ENCODE measurements around the gene SLFN5.
"Not testable (repeated sequence)": the region's sequence is repeated elsewhere in the genome, so short reads cannot be mapped to it uniquely, and the experiment has no call there.

SLFN5 gene

DNA sequence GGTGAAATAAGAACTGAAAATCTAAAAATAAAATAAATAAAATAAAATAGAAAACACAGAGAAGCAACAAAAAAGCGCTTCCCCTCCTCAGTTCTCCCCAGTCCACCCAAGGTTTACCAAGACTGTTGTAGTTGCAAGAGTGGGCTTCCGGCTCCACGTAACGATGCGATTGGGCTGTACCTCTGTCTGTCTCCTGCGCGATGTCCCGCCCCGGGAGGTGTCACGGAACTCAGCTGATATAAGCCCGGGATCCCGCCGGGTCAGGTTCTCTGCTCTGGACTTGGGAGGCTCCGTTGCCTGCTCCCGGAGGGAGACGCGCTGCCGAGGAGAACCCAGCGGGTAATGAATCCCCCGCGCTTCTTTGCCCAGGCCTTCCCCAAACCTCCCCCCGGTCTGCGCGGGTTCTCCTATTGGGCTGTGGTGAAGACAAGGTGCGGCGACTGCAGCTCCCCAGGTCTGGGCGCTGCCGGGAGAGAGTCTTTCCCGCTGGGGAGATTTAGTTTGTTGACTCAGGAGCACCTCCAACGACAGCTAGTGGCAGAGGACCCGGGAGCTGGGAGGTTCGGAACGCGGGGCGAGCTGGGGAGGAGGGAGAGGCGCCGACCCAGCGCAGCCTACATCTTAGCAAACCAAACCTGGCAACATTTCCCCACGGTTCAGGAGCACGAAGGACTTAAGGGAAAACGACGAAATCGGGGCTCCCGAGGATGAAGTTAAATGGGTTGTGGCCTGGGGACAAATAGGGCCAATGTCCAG lies at the start of gene SLFN5:
TSS of gene SLFN5 (plus strand) at position 268 of the 756 bp plus-strand sequence. CDS start 15,619 bp downstream, outside the sequence.
- peak; percentile 94 for DNase-seq

GRCh38 chr17:35194001-35194400 lies 48.9 kb upstream of the SLFN5 start, which contains the start of gene SLC35G3:
Gene SLC35G3, minus strand, starts transcription at chr17:35194393. Its CDS starts 86 bp downstream, at chr17:35194307.
- not testable (repeated sequence) for DNase-seq

DNA sequence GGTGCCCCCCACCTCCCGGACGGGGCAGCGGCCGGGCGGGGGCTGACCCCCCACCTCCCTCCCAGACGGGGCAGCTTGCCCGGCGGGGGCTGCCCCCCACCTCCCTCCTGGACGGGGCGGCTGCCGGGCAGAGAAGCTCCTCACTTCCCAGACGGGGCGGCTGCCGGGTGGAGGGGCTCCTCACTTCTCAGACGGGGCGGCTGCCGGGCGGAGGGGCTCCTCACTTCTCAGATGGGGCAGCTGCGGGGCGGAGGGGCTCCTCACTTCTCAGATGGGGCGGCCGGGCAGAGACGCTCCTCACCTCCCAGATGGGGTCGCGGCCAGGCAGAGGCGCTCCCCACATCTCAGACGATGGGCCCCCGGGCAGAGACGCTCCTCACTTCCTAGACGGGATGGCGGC lies 47.8 kb upstream of the SLFN5 start:
- not testable (repeated sequence) for DNase-seq

DNA sequence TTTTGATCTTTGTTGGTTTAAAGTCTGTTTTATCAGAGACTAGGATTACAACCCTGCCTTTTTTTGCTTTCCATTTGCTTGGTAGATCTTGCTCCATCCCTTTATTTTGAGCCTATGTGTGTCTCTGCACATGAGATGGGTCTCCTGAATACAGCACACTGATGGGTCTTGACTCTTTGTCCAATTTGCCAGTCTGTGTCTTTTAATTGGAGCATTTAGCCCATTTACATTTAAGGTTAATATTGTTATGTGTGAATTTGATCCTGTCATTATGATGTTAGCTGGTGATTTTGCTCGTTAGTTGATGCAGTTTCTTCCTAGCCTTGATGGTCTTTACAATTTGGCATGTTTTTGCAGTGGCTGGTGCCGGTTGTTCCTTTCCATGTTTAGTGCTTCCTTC lies 40.3 kb upstream of the SLFN5 start:
- DNase-seq, result not testable (repeated sequence)

DNA sequence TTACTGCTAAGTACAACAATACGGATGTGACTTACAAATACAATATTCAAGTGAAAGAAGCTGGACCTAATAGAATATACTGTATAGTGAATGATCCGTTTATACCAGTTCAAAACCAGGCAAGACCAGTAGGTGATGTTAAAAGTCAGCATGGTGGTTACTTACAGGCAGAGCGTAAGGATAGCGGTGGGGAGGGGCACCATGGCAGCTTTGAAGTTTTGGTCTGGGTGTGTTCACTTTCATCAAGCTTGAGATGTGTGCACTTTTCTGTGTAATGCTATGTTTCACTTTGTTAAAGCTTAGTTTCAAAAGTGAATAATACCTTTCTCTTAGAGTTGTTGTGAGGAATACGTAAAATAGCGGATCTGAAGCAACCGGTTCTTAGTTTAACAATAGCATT lies 32.1 kb upstream of the SLFN5 start:
- no peak for DNase-seq

DNA sequence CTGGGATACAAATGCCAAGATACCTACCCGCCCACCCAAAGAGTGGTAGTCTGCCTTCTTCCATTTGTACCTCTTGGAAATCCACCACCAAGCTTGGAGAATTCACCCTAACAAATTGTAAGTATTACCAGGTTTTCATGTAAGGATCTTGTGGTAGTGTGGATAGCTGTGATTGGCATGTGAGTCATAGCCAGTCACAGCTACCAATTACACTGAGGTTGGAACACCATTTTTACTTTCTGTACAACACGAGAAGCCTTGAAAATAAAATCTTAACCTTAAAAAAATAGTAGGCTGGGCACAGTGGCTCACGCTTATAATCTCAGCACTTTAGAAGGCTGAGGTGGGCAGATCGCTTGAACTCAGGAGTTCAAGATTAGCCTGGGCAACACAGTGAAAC lies 30.2 kb upstream of the SLFN5 start:
- no peak for DNase-seq

GRCh38 chr17:35213412-35213940 lies 29.4 kb upstream of the SLFN5 start:
- DNase-seq, result no peak

- DNase-seq, result no peak
Measured at GRCh38 chr17:35214192-35214591, 28.7 kb upstream of the SLFN5 start.

- DNase-seq, result no peak
Measured at GRCh38 chr17:35214631-35215273, 28.1 kb upstream of the SLFN5 start.

DNA sequence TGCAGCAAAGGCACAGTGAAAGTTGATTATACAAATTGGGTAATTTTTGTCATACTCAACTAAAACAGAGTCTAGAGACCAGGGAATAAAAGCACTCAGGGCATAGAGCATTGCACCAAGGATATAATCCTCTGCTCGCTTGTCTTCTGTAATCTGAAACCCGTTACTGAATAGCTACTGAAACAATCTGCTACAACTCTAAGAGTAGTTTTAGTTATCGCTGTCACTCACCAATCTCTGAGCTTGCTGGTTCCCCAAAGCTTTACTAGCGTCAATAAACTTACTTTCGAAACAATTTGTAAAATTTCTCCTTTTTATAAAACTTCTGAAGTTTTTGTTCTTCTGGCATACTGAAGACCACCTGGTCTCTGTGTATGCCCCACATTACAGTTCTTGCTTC lies 25.8 kb upstream of the SLFN5 start:
- DNase-seq, result no peak

DNA sequence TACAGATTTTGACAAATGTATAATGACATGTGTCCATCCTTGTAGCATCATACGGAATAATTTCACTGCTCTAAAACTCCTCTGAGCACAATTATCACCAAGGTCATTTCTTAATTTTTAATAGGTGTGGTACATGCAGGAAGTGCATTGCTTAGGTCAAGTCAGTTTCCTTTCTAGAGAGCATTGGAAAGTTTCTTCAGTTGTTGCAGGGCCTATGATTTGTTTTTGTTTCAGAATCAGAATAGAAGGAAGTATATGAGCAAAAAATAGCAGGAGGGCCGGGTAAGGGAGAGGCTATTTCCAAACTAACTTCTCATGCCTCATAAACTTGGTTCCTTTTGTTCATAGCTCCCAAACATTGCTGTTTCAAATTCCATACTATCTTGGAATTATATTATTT lies 24.0 kb upstream of the SLFN5 start:
- no peak for DNase-seq

DNA sequence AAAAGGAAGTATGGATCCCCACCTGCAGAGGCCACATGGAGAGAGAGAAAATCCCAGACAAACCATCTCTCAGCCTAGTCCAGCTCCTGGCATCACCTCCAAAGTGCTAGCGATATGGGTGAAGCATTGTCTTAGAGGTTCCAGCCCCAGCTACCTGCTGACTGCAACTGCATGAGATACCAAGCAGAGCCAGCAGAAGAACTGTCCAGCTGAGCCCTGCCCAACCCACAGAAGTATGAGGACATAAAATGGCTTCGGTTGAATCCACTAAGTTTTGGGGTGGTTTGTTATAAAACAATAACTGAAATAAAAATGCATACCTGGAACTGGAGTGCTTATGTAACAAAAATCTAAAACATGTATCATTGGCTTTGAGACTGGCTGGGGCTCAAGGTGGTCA lies 20.4 kb upstream of the SLFN5 start:
- DNase-seq, result no peak

GRCh38 chr17:35224436-35224835 lies 18.4 kb upstream of the SLFN5 start:
- DNase-seq, result no peak

DNA sequence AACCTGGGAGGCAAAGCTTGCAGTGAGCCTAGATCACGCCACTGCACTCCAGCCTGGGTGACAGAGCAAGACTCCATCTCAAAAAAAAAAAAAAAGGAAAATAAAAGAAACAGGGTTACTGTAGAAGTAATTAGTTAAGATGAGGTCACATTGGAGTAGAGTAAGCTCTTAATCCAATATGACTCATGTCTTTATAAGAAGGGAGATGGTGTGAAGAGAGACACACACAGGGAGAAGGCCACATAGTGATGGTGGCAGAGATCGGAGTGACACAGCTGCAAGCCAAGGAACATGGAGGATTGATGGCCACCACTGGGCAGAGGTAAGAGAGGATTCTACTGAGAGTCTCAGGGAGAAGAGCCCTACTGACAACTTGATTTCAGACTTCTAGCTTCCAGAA lies 15.3 kb upstream of the SLFN5 start:
- DNase-seq, result no peak

DNA sequence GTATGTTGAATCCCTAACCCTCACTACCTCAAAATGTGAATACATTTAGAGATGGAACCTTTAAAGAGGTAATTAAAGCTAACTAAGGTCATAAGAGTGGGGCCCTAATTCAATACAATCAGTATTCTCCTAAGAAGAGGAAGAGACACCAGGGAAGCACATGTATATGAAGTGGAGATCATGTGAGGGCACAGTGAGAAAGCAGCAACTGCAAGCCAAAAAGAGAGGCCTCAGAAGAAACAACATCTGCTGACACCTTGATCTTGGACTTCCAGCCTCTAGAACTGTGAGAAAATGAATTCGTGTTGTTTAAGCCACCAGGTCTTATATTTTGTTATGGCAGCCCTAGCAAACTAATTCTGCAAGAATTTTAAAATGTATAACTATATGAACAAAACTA lies 13.2 kb upstream of the SLFN5 start:
- DNase-seq, result no peak

DNA sequence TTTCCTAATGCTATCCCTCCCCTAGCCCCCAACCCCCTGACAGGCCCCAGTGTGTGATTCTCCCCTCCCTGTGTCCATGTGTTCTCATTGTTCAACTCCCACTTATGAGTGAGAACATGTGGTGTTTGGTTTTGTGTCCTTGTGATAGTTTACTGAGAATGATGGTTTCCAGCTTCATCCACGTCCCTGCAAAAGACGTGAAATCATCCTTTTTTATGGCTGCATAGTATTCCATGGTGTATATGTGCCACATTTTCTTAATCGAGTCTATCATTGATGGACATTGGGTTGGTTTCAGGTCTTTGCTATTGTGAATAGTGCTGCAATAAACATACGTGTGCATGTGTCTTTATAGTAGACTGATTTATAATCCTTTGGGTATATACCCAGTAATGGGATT lies 8.6 kb upstream of the SLFN5 start:
- DNase-seq, result not testable (repeated sequence)

DNA sequence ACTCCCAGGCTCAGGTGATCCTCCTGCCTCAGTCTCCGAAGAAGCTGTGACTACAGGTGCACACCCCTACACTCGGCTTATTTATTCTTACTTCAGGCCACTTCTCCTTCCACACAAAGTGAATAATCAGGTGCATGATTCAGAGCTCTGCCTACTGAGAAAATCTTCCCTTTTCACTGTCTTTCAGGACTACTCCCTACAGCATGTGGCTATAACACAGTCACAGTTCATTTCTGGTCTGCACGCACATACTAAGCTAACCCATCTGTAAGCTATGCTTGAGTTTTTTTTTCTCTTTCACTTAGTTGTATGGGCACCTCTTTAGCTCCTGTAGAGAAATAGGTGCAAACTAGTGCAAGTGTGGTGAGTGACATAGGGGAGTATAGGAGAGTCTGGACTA lies 7.6 kb upstream of the SLFN5 start:
- DNase-seq, result no peak

- no peak for DNase-seq
Measured at GRCh38 chr17:35235917-35236316, 7.0 kb upstream of the SLFN5 start.

DNA sequence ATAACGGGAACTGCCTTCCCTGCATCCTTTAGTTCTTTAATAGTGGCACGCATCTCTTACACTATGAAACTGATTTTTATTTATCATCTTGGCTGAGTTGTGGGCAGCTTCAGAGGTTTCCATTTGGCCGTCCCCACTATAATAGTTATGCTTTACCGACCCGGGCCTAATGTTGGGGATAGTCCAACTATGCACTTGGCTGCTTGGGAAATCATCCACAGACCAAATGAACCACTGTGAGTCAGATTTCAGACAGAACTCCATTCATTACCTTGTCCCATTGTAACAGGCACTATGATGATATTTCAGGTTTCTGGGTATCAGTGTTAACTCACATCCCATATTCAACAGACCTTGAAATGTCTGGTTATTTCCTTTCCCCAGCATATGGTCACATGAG lies 6.1 kb upstream of the SLFN5 start:
- DNase-seq, result no peak

DNA sequence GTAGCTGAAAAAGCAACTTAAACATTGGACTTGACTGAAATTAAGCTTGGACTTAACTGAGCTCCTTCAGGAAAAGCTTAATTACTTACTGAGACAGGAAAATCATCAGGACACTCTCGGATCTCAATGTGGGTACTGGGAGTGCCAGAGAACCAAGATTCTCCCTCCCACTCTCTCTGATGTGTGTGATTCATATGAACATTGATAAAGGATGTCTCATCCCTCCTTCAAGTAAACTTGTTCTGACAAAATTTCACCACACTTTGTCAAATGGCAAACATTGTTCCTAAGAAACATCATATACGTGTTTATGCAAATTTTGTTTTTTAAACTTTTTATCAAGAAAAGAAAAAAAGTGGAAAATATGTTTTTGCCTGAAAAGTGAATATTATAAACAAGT lies 4.1 kb upstream of the SLFN5 start:
- DNase-seq, result peak; percentile 43

- DNase-seq, result no peak
Measured at GRCh38 chr17:35239823-35240222, 3.0 kb upstream of the SLFN5 start.

GRCh38 chr17:35240861-35241260 lies 2.0 kb upstream of the SLFN5 start:
- DNase-seq, result no peak

- DNase-seq, result no peak
Measured at GRCh38 chr17:35241520-35241919, 1.4 kb upstream of the SLFN5 start.

DNA sequence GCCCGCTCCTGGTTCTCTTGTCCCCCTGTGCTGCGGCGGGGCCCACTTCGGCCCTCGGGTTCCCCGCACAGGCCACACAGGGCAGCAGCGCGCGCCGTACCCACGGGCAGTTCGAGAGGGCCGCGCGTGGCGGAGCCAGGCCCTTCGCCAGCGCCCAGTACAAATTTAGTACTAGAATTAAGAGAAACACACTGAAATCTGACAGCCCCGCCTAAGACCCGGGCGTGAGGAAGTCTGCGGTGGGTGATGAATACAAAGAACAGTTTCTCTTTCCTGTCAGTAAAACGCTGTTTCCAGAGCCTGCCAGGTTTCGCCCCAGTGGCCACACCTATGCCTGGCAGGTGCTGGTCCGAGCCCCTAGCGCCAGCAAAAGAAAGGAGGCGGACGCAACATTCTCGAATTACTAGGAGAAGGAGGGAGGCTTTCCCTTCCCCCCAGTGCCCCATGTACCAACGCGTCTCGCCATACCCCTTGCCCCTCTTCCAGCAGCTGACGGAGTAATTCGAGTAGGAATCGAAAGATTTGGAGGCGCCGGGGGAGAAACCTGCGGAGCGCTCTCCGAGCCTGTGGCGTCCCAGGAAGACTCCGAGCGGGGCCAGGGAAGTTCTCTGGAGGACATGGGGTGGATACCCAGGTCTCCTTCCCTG lies 591 bp upstream of the SLFN5 start:
- peak; percentile 63 for DNase-seq

Measured in kidney glomerular epithelial cell (primary cell).